IMR-90 (cell line): ENCODE results near the gene PGGT1B. TPM values are rescaled to one million over a fixed set of nuclear protein-coding genes. Genes with fewer than 3 reads are reported as not detected.

Experiments
- ATAC-seq: fragments of 200-7000 bp; cut with Tn5 transposase; 2 replicates; pipeline ENCODE4 v1.9.1; 2020; ENCODE audit warnings: low read depth, mild to moderate bottlenecking, moderate library complexity
- BruUV-seq: library from RNA; stranded (reverse); fragments of 400-500 nt; replicated peaks from 2 replicates; lab custom pipeline; 2021; lab: Mats Ljungman, UMichigan
- CTCF ChIA-PET: fragments of 300-600 bp; formaldehyde crosslinking; extraction: SDS; loops from one replicate; lab custom pipeline; 2021; ENCODE audit warnings: antibody characterized with exemption; lab: Yijun Ruan, JAX
- POLR2A ChIA-PET: fragments of 300-600 bp; sonication (Branson Sonifier 250); formaldehyde crosslinking; loops from one replicate; lab custom pipeline; 2022; ENCODE audit warnings: antibody characterized with exemption; ENCODE audit not compliant: unreplicated experiment; lab: Charles Lee
- DNase-seq: peaks from one replicate; pipeline ENCODE4 v3.0.0; 2013
- H2AFZ ChIP-seq: replicated peaks from 2 replicates; pipeline ENCODE3; 2013; ENCODE audit warnings: low read length, mild to moderate bottlenecking; ENCODE audit not compliant: poor library complexity
- H2AK5ac ChIP-seq: 2 replicates; pipeline ENCODE4 v1.6.1; 2013; ENCODE audit warnings: low read depth, low read length, inconsistent platforms
- H2AK9ac ChIP-seq: replicated peaks from 2 replicates; pipeline ENCODE3; 2013; ENCODE audit warnings: mild to moderate bottlenecking, low read depth, low read length, moderate library complexity; ENCODE audit not compliant: poor library complexity
- H2BK120ac ChIP-seq: 2 replicates; pipeline ENCODE4 v1.6.1; 2013; ENCODE audit warnings: low read depth, low read length, inconsistent platforms
- H2BK15ac ChIP-seq: 3 replicates; pipeline ENCODE4 v1.6.1; 2013; ENCODE audit warnings: low read depth, low read length, inconsistent platforms
- H2BK20ac ChIP-seq: 2 replicates; pipeline ENCODE4 v1.6.1; 2013; ENCODE audit warnings: low read depth, mild to moderate bottlenecking, inconsistent platforms, low read length, moderate library complexity
- H2BK5ac ChIP-seq: 2 replicates; pipeline ENCODE4 v1.6.1; 2013; ENCODE audit warnings: mild to moderate bottlenecking, low read depth, low read length, inconsistent platforms; ENCODE audit not compliant: poor library complexity, severe bottlenecking
- H3K14ac ChIP-seq: replicated peaks from 2 replicates; pipeline ENCODE4 v1.6.1; 2013; ENCODE audit warnings: low read depth, low read length, inconsistent platforms
- H3K18ac ChIP-seq: 2 replicates; pipeline ENCODE4 v1.6.1; 2013; ENCODE audit warnings: low read depth, low read length, control low read depth
- H3K23ac ChIP-seq: 2 replicates; pipeline ENCODE4 v1.6.1; 2013; ENCODE audit warnings: low read depth, low read length, inconsistent platforms
- H3K27ac ChIP-seq: 2 replicates; pipeline ENCODE4 v1.5.1; 2013; ENCODE audit warnings: mild to moderate bottlenecking, control low read depth, low read length; ENCODE audit not compliant: insufficient read depth
- H3K27me3 ChIP-seq: 2 replicates; pipeline ENCODE4 v1.6.1; 2013; ENCODE audit warnings: low read length; ENCODE audit not compliant: control insufficient read depth, insufficient read depth
- H3K36me3 ChIP-seq: 2 replicates; pipeline ENCODE4 v1.6.1; 2013; ENCODE audit warnings: low read length, mixed read lengths; ENCODE audit not compliant: control insufficient read depth, insufficient read depth
- H3K4ac ChIP-seq: 2 replicates; pipeline ENCODE4 v1.6.1; 2013; ENCODE audit warnings: low read depth, low read length, inconsistent platforms
- H3K4me1 ChIP-seq: 2 replicates; pipeline ENCODE4 v1.6.1; 2013; ENCODE audit warnings: low read length, mixed read lengths; ENCODE audit not compliant: control insufficient read depth, insufficient read depth
- H3K4me2 ChIP-seq: 2 replicates; pipeline ENCODE4 v1.6.1; 2013; ENCODE audit warnings: low read depth, mild to moderate bottlenecking, control low read depth, low read length, moderate library complexity
- H3K4me3 ChIP-seq: 2 replicates; pipeline ENCODE4 v1.5.1; 2013; ENCODE audit warnings: low read depth, mild to moderate bottlenecking, control low read depth, low read length, moderate library complexity; ENCODE audit not compliant: insufficient read depth
- H3K56ac ChIP-seq: 2 replicates; pipeline ENCODE4 v1.6.1; 2013; ENCODE audit warnings: low read length, inconsistent platforms; ENCODE audit not compliant: insufficient read depth; ENCODE audit errors: extremely low read depth
- H3K79me1 ChIP-seq, 2 experiments: 2 replicates each; pipeline ENCODE4 v1.6.1; 2013; ENCODE audit warnings: low read length in 2 of 2, inconsistent platforms in 1 of 2, low read depth in 1 of 2
- H3K9ac ChIP-seq: 2 replicates; pipeline ENCODE4 v1.6.1; 2013; ENCODE audit warnings: low read depth, low read length, control low read depth
- H3K9me1 ChIP-seq: 2 replicates; pipeline ENCODE4 v1.6.1; 2013; ENCODE audit warnings: low read length, inconsistent platforms; ENCODE audit not compliant: insufficient read depth
- H3K9me3 ChIP-seq: 2 replicates; pipeline ENCODE4 v1.6.1; 2013; ENCODE audit warnings: low read length; ENCODE audit not compliant: control insufficient read depth, insufficient read depth
- H4K20me1 ChIP-seq: 2 replicates; pipeline ENCODE4 v1.6.1; 2013; ENCODE audit warnings: low read length, inconsistent platforms; ENCODE audit not compliant: insufficient read depth
- H4K5ac ChIP-seq: 2 replicates; pipeline ENCODE4 v1.6.1; 2013; ENCODE audit warnings: mild to moderate bottlenecking, low read depth, low read length, control low read depth
- H4K8ac ChIP-seq, 2 experiments: 2 replicates each; pipeline ENCODE4 v1.6.1; 2013; ENCODE audit warnings: low read depth in 2 of 2, low read length in 2 of 2, control low read depth in 1 of 2, inconsistent platforms in 1 of 2
- H4K91ac ChIP-seq: 2 replicates; pipeline ENCODE4 v1.6.1; 2013; ENCODE audit warnings: low read depth, low read length, inconsistent platforms; ENCODE audit not compliant: insufficient read depth
- BHLHE40 ChIP-seq: fragments of 150-350 bp; IDR thresholded peaks from 2 replicates; pipeline ENCODE4 v1.6.1; 2016; ENCODE audit warnings: mild to moderate bottlenecking, low read depth, low read length
- CEBPB ChIP-seq: IDR thresholded peaks from 2 replicates; pipeline ENCODE4 v1.6.1; 2012; ENCODE audit warnings: low read depth, low read length, improper control_type of control experiment
- CHD1 ChIP-seq: IDR thresholded peaks from 2 replicates; pipeline ENCODE4 v1.6.1; 2012; ENCODE audit warnings: low read depth, low read length, improper control_type of control experiment
- FOS ChIP-seq: fragments of 150-350 bp; IDR thresholded peaks from 2 replicates; pipeline ENCODE4 v1.6.1; 2016; ENCODE audit warnings: low read depth, low read length
- MAFK ChIP-seq: IDR thresholded peaks from 2 replicates; pipeline ENCODE4 v1.6.1; 2012; ENCODE audit warnings: low read depth, low read length, improper control_type of control experiment
- MAZ ChIP-seq: IDR thresholded peaks from 2 replicates; pipeline ENCODE4 v1.6.1; 2012; ENCODE audit warnings: low read depth, mild to moderate bottlenecking, low read length, improper control_type of control experiment, moderate library complexity, borderline replicate concordance
- MXI1 ChIP-seq: IDR thresholded peaks from 2 replicates; pipeline ENCODE4 v1.6.1; 2012; ENCODE audit warnings: low read depth, mild to moderate bottlenecking, low read length, moderate library complexity, borderline replicate concordance
- NFE2L2 ChIP-seq: fragments of 150-350 bp; IDR thresholded peaks from 2 replicates; pipeline ENCODE4 v1.6.1; 2016; ENCODE audit warnings: low read depth, mild to moderate bottlenecking, low read length
- POLR2A ChIP-seq: IDR thresholded peaks from 2 replicates; pipeline ENCODE4 v1.6.1; 2012; ENCODE audit warnings: mild to moderate bottlenecking, low read depth, low read length
- RAD21 ChIP-seq: IDR thresholded peaks from 2 replicates; pipeline ENCODE4 v1.6.1; 2012; ENCODE audit warnings: low read length, improper control_type of control experiment
- RCOR1 ChIP-seq: IDR thresholded peaks from 2 replicates; pipeline ENCODE4 v1.6.1; 2012; ENCODE audit warnings: mild to moderate bottlenecking, low read length, improper control_type of control experiment; ENCODE audit not compliant: insufficient replicate concordance
- RFX5 ChIP-seq: IDR thresholded peaks from 2 replicates; pipeline ENCODE4 v1.8.0; 2012; ENCODE audit warnings: low read depth, mild to moderate bottlenecking, low read length, moderate library complexity
- SMC3 ChIP-seq: fragments of 150-350 bp; IDR thresholded peaks from 2 replicates; pipeline ENCODE4 v1.6.1; 2016; ENCODE audit warnings: low read depth, mild to moderate bottlenecking, antibody characterized with exemption, low read length, moderate library complexity
- WGBS, 2 experiments: methylation state at CpG; one replicate each; pipeline versions ENCODE4 v1.1.5 to v1.1.7; 2013; ENCODE audit warnings: missing lambda C conversion rate in 2 of 2; ENCODE audit not compliant: insufficient read length in 1 of 2; ENCODE audit errors: extremely low coverage in 2 of 2; 5-methylcytosine and 5-hydroxymethylcytosine counted together
- dilution Hi-C: fragments of 300-500 bp; cut with HindIII; formaldehyde crosslinking; loops from one replicate; pipeline ENCODE4 v1.14.3; 2018; ENCODE audit warnings: low sequenced_read_pairs; ENCODE audit not compliant: unreplicated experiment
- in situ Hi-C: fragments of 300-500 bp; cut with MboI; formaldehyde crosslinking; loops from 3 replicates; pipeline ENCODE4 v1.14.3; 2019; ENCODE audit warnings: low sequenced_read_pairs, inconsistent platforms, mixed read lengths
- intact Hi-C: fragments of 100-400 bp; cut with micrococcal nuclease; formaldehyde crosslinking; loops from 2 replicates; pipeline ENCODE4 v1.10.0; 2022
- polyA plus RNA-seq, 3 experiments: library from polyadenylated mRNA; depleted of rRNA; stranded (reverse); fragments of >200 nt; gene quantifications; 2 replicates each; pipeline ENCODE4 v1.2.3, GENCODE V29; 2012; ENCODE audit warnings: low replicate concordance in 1 of 3
- total RNA-seq: library from RNA; depleted of rRNA; stranded (reverse); fragments of >200 nt; gene quantifications from 2 replicates; pipeline ENCODE4 v1.2.3, GENCODE V29; 2012
- TF ChIP-seq, protein P1 (sequence below): fragments of 150-350 bp; IDR thresholded peaks from 2 replicates; pipeline ENCODE4 v1.6.1; 2016; ENCODE audit warnings: low read depth, mild to moderate bottlenecking, low read length, moderate library complexity, borderline replicate concordance
- TF ChIP-seq, protein P2 (sequence below): conservative IDR thresholded peaks from 2 replicates; pipeline ENCODE4 v1.5.1; 2012; ENCODE audit warnings: mild to moderate bottlenecking, low read depth, low read length, improper control_type of control experiment
- TF ChIP-seq, protein P3 (sequence below): fragments of 150-350 bp; IDR thresholded peaks from 2 replicates; pipeline ENCODE4 v1.6.1; 2017; ENCODE audit warnings: mild to moderate bottlenecking, antibody characterized with exemption, low read length, low read depth

Gene PGGT1B
- total and polyA plus RNA-seq, 2 of the 4 experiments (the other 2 are of a cell fraction), result 2.1 to 19.2 TPM

DNA sequence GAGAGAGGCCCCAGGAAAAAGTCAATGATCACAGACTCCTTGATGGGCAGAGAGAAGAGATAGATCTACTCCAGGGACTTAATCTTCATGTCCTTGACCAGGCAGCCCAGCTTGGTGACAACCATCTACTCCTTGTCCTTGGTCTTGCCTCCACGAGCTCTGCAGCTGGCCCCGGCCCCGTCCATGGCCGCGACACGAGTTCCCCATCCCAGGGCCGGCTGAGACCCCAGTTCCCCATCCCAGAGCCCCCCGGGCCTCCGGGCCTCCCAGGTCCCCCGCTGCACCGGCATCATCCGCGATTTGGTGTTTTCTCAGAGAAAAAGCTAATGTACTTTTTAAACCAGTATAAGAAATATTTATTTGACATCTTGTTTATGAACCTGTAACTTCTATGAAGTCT, 2.5 kb upstream of the PGGT1B start:
- Histone ChIP-seq H3K79me1 (peaks cover 8 to 20% of the 10 kb centered on the region in 2 experiments; a peak in 3 of 4 replicates), H4K8ac (no peak overlapping the region), H3K36me3 (peaks cover 3% of the 10 kb centered on the region; the same call in 1 of the 2 replicates), H2BK15ac (no peak overlapping the region), H3K14ac (no peak overlapping the region), H2AK9ac (no peak overlapping the region), H2BK20ac (no peak overlapping the region), H4K5ac (no peak overlapping the region), H3K9ac (no peak overlapping the region), H3K4me1 (peaks cover 5% of the 10 kb centered on the region), H2BK120ac (no peak overlapping the region), H2BK5ac (no peak overlapping the region), H3K9me1 (peaks cover 2% of the 10 kb centered on the region; the same call in 1 of the 2 replicates), H3K27ac (no peak overlapping the region), H2AFZ (no peak overlapping the region), H3K4me3 (no peak overlapping the region), H3K23ac (no peak overlapping the region), H3K9me3 (no peaks in the 10 kb centered on the region), H3K4me2 (no peak overlapping the region), H3K56ac (no peak overlapping the region), H3K4ac (no peak overlapping the region), H4K91ac (no peak overlapping the region), H3K27me3 (no peaks in the 10 kb centered on the region), H2AK5ac (no peak overlapping the region), H4K20me1 (peaks cover 5% of the 10 kb centered on the region; the same call in 1 of the 2 replicates), H3K18ac (no peak overlapping the region)
- ATAC-seq (no peak), DNase-seq (no peak)
- no TSS peak for BruUV-seq
- dilution Hi-C loops (no loop called here), intact Hi-C loops (no loop called here), in situ Hi-C loops (no loop called here)
- ChIA-PET POLR2A (no interaction called here), CTCF (no interaction called here)
- TF ChIP-seq FOS (no peak), SMC3 (no peak), CHD1 (no peak), POLR2A (no peak), RCOR1 (no peak), MXI1 (no peak), MAFK (no peak), MAZ (no peak), NFE2L2 (no peak), RAD21 (no peak), CEBPB (no peak), RFX5 (no peak), BHLHE40 (no peak)
- TF ChIP-seq, protein P1, sequence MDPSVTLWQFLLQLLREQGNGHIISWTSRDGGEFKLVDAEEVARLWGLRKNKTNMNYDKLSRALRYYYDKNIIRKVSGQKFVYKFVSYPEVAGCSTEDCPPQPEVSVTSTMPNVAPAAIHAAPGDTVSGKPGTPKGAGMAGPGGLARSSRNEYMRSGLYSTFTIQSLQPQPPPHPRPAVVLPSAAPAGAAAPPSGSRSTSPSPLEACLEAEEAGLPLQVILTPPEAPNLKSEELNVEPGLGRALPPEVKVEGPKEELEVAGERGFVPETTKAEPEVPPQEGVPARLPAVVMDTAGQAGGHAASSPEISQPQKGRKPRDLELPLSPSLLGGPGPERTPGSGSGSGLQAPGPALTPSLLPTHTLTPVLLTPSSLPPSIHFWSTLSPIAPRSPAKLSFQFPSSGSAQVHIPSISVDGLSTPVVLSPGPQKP, result no peak
- TF ChIP-seq, protein P2, sequence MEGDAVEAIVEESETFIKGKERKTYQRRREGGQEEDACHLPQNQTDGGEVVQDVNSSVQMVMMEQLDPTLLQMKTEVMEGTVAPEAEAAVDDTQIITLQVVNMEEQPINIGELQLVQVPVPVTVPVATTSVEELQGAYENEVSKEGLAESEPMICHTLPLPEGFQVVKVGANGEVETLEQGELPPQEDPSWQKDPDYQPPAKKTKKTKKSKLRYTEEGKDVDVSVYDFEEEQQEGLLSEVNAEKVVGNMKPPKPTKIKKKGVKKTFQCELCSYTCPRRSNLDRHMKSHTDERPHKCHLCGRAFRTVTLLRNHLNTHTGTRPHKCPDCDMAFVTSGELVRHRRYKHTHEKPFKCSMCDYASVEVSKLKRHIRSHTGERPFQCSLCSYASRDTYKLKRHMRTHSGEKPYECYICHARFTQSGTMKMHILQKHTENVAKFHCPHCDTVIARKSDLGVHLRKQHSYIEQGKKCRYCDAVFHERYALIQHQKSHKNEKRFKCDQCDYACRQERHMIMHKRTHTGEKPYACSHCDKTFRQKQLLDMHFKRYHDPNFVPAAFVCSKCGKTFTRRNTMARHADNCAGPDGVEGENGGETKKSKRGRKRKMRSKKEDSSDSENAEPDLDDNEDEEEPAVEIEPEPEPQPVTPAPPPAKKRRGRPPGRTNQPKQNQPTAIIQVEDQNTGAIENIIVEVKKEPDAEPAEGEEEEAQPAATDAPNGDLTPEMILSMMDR, result no peak
- TF ChIP-seq, protein P3, sequence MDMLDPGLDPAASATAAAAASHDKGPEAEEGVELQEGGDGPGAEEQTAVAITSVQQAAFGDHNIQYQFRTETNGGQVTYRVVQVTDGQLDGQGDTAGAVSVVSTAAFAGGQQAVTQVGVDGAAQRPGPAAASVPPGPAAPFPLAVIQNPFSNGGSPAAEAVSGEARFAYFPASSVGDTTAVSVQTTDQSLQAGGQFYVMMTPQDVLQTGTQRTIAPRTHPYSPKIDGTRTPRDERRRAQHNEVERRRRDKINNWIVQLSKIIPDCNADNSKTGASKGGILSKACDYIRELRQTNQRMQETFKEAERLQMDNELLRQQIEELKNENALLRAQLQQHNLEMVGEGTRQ, result no peak
- WGBS, 2 experiments, result 97% methylated on average over 7 of the region's 13 CpGs; no CpG with 5 or more reads in 1 of the 2 experiments
